Keratinocyte (primary cell): ENCODE data around the gene SALL2. TPM values are rescaled to one million over a fixed set of nuclear protein-coding genes. Genes with fewer than 3 reads are reported as not detected.

ENCODE experiments used
- DNase-seq: peaks from one replicate; pipeline ENCODE4 v3.0.0-alpha.2; 2011; ENCODE audit warnings: low read depth, missing footprints, low spot score
- FAIRE-seq: peaks from 2 replicates; lab custom pipeline; 2011; peaks lifted over from hg19 to GRCh38; lab: Jason Lieb, UNC
- H2AFZ ChIP-seq: 2 replicates; pipeline ENCODE4 v1.6.0; 2012; ENCODE audit warnings: low read length, control low read depth, inconsistent platforms; ENCODE audit not compliant: control insufficient read depth
- H3K27ac ChIP-seq: 2 replicates; pipeline ENCODE4 v1.5.1; 2011; ENCODE audit warnings: low read length; ENCODE audit not compliant: control insufficient read depth, insufficient read depth
- H3K27me3 ChIP-seq: 3 replicates; pipeline ENCODE4 v1.6.0; 2011; ENCODE audit warnings: low read length; ENCODE audit not compliant: control insufficient read depth, insufficient read depth; ENCODE audit errors: extremely low read depth
- H3K36me3 ChIP-seq, 2 experiments: 2 replicates in 1 of 2; 3 replicates in 1 of 2; pipeline ENCODE4 v1.5.1; 2011; ENCODE audit warnings: low read length in 2 of 2, mild to moderate bottlenecking in 1 of 2; ENCODE audit not compliant: control insufficient read depth in 2 of 2, insufficient read depth in 2 of 2; ENCODE audit errors: extremely low read depth in 1 of 2
- H3K4me1 ChIP-seq: 3 replicates; pipeline ENCODE4 v1.5.1; 2011; ENCODE audit warnings: low read length; ENCODE audit not compliant: control insufficient read depth, insufficient read depth; ENCODE audit errors: extremely low read depth
- H3K4me2 ChIP-seq: 3 replicates; pipeline ENCODE4 v1.6.0; 2011; ENCODE audit warnings: low read depth, low read length; ENCODE audit not compliant: control insufficient read depth, insufficient read depth; ENCODE audit errors: extremely low read depth
- H3K4me3 ChIP-seq, 3 experiments: fragments of 200-600 bp in 1 of 3; sonication (generic) in 1 of 3; 2 replicates in 2 of 3; 3 replicates in 1 of 3; pipeline ENCODE4 v1.5.1; 2011 to 2016; ENCODE audit warnings: low read length in 3 of 3, mild to moderate bottlenecking in 3 of 3, control low read depth in 2 of 3, inconsistent platforms in 1 of 3, low read depth in 1 of 3, mixed read lengths in 1 of 3, mixed run types in 1 of 3, moderate library complexity in 1 of 3; ENCODE audit not compliant: control insufficient read depth in 2 of 3, insufficient read depth in 2 of 3; ENCODE audit errors: extremely low read depth in 1 of 3
- H3K79me2 ChIP-seq: 2 replicates; pipeline ENCODE4 v1.6.0; 2012; ENCODE audit warnings: low read length; ENCODE audit not compliant: control insufficient read depth, insufficient read depth
- H3K9ac ChIP-seq: 3 replicates; pipeline ENCODE4 v1.6.0; 2011; ENCODE audit warnings: low read length; ENCODE audit not compliant: control insufficient read depth, insufficient read depth; ENCODE audit errors: extremely low read depth
- H3K9me1 ChIP-seq: 3 replicates; pipeline ENCODE4 v1.6.0; 2011; ENCODE audit warnings: low read length; ENCODE audit not compliant: control insufficient read depth, insufficient read depth; ENCODE audit errors: extremely low read depth
- H3K9me3 ChIP-seq: 2 replicates; pipeline ENCODE4 v1.5.1; 2012; ENCODE audit warnings: low read depth, low read length; ENCODE audit not compliant: control insufficient read depth
- H4K20me1 ChIP-seq: 3 replicates; pipeline ENCODE4 v1.6.0; 2011; ENCODE audit warnings: low read length; ENCODE audit not compliant: control insufficient read depth, insufficient read depth; ENCODE audit errors: extremely low read depth
- EZH2 ChIP-seq: IDR thresholded peaks from one replicate; pipeline ENCODE4 v1.6.1; 2012; ENCODE audit warnings: inconsistent platforms, mild to moderate bottlenecking, low read length, moderate library complexity
- dilution Hi-C: fragments of 300-500 bp; cut with MboI; formaldehyde crosslinking; loops from one replicate; pipeline ENCODE4 v1.7.0; 2020; ENCODE audit warnings: low sequenced_read_pairs; ENCODE audit not compliant: extremely low pct_ligation_motif_present
- polyA plus RNA-seq, 5 experiments: library from polyadenylated mRNA; depleted of rRNA in 3 of 5; stranded (reverse) in 3 of 5; stranded (forward) in 1 of 5; unstranded in 1 of 5; fragments of >200 nt; gene quantifications; 1 replicate in 1 of 5; 2 replicates in 3 of 5; 3 replicates in 1 of 5; pipeline versions ENCODE4 v1.2.1 to v1.2.3, GENCODE V29; 2011 to 2012; ENCODE audit warnings: missing spikeins in 2 of 5, low read depth in 1 of 5, low replicate concordance in 1 of 5
- TF ChIP-seq, protein P1 (sequence below), 3 experiments: IDR thresholded peaks in 1 of 3; conservative IDR thresholded peaks in 1 of 3; optimal IDR thresholded peaks in 1 of 3; 2 replicates in 2 of 3; 3 replicates in 1 of 3; pipeline versions ENCODE3 to v1.5.1; 2011; ENCODE audit warnings: low read length in 3 of 3, mild to moderate bottlenecking in 3 of 3, moderate library complexity in 2 of 3, control low read depth in 1 of 3, inconsistent platforms in 1 of 3; ENCODE audit not compliant: insufficient read depth in 2 of 3; ENCODE audit errors: extremely low read depth in 1 of 3

The SALL2 gene
- polyA plus RNA-seq, 1 donor (not counting 4 experiments of a cell fraction or from before 2014, with no cell fraction given) = 0.64 TPM

DNA sequence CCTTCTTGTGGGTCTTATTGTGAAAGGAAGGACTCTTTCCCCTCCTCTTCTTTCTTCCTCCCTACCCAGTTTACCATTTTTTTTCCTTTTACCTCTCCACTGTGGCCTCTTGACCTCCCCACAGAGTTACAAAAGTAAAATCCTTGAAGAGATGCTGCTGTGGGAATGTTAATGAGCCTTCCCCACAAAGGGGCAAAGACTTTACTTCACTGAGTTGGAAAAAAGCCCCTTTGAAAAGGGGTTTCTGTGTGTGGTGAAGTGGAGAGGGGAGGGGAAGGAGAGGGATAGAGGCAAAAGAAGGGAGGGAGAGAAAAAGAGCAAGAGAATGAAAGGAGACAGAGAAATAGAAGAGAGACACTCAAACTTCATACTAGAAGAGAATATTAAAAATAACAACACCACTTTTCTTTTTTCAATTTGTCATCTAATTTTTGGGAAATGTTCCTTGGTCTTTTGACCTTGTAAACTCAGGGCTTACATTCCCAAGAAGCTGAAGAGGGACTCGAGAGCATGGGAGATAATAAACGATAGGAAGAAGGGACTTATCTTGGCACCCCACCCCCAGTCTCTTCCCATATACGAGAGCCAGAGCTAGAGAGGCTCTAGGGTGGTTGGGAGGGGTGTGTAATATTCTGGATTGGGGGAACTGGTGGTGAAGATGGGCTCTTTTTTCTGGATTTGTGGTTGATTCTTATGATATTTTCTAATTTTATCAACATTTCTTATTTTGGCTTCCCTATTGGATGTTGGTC, 13.2 kb upstream of the SALL2 start:
- dilution Hi-C loops = no loop called here
- Histone ChIP-seq H3K4me1 (peaks cover 5% of the 10 kb centered on the region), H3K27me3 (peaks cover 21% of the 10 kb centered on the region), H3K9me3 (no peaks in the 10 kb centered on the region), H3K4me2 (no peak overlapping the region), H3K79me2 (no peaks in the 10 kb centered on the region), H3K9me1 (no peaks in the 10 kb centered on the region), H4K20me1 (no peaks in the 10 kb centered on the region), H2AFZ (no peak overlapping the region), H3K27ac (no peak overlapping the region), H3K9ac (no peak overlapping the region), H3K4me3 (no peak overlapping the region), H3K36me3 (no peaks in the 10 kb centered on the region)
- TF ChIP-seq, protein P1, sequence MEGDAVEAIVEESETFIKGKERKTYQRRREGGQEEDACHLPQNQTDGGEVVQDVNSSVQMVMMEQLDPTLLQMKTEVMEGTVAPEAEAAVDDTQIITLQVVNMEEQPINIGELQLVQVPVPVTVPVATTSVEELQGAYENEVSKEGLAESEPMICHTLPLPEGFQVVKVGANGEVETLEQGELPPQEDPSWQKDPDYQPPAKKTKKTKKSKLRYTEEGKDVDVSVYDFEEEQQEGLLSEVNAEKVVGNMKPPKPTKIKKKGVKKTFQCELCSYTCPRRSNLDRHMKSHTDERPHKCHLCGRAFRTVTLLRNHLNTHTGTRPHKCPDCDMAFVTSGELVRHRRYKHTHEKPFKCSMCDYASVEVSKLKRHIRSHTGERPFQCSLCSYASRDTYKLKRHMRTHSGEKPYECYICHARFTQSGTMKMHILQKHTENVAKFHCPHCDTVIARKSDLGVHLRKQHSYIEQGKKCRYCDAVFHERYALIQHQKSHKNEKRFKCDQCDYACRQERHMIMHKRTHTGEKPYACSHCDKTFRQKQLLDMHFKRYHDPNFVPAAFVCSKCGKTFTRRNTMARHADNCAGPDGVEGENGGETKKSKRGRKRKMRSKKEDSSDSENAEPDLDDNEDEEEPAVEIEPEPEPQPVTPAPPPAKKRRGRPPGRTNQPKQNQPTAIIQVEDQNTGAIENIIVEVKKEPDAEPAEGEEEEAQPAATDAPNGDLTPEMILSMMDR (optimal IDR thresholded peaks at IDR 0.05 in 1 of 3, IDR thresholded peaks at IDR 0.05 in 1 of 3, conservative IDR thresholded peaks at IDR 0.05 in 1 of 3; ENCODE audit: extremely low read depth in 1 of 3, insufficient read depth in 2 of 3, low read length in 3 of 3) = no peak
- no peak for TF ChIP-seq EZH2
- no peak for DNase-seq
- FAIRE-seq = no peak

DNA sequence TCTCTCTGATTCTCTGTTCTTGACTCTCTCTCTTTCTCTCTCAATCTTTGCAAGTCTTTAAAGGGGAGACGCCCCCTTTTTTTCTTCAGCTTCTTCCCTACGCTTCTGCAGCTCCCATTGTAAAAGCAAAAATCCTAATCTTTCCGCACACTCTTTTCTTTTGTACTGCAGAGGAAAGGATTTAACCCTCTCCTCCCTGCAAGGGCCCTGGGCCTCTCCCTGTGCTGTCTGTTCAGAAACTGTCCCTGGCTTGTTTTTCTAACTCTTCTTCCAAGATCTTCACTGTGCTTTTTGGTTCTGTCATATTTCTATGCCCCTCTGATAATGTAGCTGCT, 10.9 kb upstream of the SALL2 start:
- H3K9me3 ChIP-seq = no peaks in the 10 kb centered on the region
- no peak for DNase-seq
- H3K4me3 ChIP-seq = no peak overlapping the region
- dilution Hi-C loops = no loop called here
- peaks cover 21% of the 10 kb centered on the region for H3K27me3 ChIP-seq
- no peaks in the 10 kb centered on the region for H3K79me2 ChIP-seq
- H3K4me1 ChIP-seq = peaks cover 5% of the 10 kb centered on the region
- FAIRE-seq = no peak
- TF ChIP-seq EZH2 = no peak
- TF ChIP-seq, protein P1 (optimal IDR thresholded peaks at IDR 0.05 in 1 of 3, IDR thresholded peaks at IDR 0.05 in 1 of 3, conservative IDR thresholded peaks at IDR 0.05 in 1 of 3; ENCODE audit: extremely low read depth in 1 of 3, insufficient read depth in 2 of 3, low read length in 3 of 3) = no peak
- H3K27ac ChIP-seq = no peak overlapping the region
- no peaks in the 10 kb centered on the region for H3K9me1 ChIP-seq
- no peak overlapping the region for H2AFZ ChIP-seq
- no peak overlapping the region for H3K9ac ChIP-seq
- no peaks in the 10 kb centered on the region for H4K20me1 ChIP-seq
- H3K4me2 ChIP-seq = peak overlapping the region; percentile 56
- H3K36me3 ChIP-seq = no peaks in the 10 kb centered on the region
